ENCODE results near the gene BRCA1.

- TF ChIP-seq EP300 (IDR thresholded peaks at IDR 0.05) (no peak), CTCF (IDR thresholded peaks at IDR 0.05) (no peak), POLR2A (IDR thresholded peaks at IDR 0.05; ENCODE audit: low read length) (no peak), NR3C1 (IDR thresholded peaks at IDR 0.05) (no peak), CEBPB (IDR thresholded peaks at IDR 0.05) (no peak), MAX (IDR thresholded peaks at IDR 0.05) (no peak), CHD2 (IDR thresholded peaks at IDR 0.05; ENCODE audit: low read length, partially characterized antibody) (no peak), HES2 (IDR thresholded peaks at IDR 0.05) (no peak), BCL3 (IDR thresholded peaks at IDR 0.05) (no peak)
Observed at GRCh38 chr17:43104665-43105064, 20.5 kb downstream of the BRCA1 start.
